ENCODE measurements around the gene EXD3.

The EXD3 gene

DNA sequence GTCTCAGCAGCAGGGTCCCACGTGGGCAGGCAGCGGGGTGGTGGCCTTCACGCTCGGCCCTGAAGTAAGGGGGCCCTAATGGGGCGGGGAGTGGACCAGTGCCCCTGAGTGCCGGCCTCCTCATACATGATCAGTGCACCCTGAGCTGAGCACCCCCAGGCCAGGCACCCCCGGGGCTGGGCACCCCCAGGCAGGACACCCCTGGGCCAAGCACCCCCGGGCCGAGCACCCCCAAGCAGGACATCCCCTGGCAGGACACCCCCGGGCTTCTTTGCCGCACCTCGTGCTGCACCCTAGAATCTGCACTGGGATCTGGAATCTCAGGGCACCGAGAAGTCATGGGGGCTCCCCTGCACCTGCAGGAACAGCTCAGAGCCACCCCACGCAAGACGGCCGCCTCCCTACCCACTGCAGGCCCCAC lies 51.4 kb downstream of the EXD3 start:
- DNase-seq (ENCODE audit: extremely low read depth, low read depth), result no peak
- TF ChIP-seq, protein P1, sequence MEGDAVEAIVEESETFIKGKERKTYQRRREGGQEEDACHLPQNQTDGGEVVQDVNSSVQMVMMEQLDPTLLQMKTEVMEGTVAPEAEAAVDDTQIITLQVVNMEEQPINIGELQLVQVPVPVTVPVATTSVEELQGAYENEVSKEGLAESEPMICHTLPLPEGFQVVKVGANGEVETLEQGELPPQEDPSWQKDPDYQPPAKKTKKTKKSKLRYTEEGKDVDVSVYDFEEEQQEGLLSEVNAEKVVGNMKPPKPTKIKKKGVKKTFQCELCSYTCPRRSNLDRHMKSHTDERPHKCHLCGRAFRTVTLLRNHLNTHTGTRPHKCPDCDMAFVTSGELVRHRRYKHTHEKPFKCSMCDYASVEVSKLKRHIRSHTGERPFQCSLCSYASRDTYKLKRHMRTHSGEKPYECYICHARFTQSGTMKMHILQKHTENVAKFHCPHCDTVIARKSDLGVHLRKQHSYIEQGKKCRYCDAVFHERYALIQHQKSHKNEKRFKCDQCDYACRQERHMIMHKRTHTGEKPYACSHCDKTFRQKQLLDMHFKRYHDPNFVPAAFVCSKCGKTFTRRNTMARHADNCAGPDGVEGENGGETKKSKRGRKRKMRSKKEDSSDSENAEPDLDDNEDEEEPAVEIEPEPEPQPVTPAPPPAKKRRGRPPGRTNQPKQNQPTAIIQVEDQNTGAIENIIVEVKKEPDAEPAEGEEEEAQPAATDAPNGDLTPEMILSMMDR (IDR thresholded peaks at IDR 0.05; ENCODE audit: low read depth, low read length), result no peak

DNA sequence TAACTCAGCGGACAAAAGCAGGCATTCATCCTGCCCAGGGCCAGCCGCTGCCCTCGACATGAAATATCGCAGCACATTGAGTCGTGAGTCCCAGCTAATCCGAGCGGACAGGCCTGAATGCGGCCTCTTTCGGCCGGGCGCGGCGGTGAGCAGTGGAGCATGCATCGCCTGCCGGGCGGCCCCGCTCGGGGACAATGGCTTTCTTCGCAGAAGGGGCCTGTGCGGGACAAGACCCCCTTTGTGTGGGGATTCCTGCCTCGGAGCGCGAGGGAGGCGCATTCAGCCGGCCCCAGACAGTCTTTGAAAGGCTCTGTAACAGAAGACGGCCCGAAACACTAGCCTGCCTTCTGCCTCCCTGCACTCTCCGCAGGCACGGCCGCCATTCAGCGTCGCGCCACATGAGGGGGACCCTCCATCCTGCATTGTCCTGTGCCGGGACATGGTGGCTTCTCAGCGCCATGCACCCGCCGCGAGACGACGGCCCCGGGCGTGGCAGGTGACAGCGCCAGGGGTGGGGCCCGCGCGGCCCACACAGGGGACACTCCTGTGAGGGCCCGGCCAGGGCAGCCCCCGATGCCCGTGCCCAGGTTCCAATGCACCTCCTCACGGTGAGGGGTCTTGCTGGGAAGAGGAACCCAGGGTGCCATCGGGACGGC lies 52.0 kb downstream of the EXD3 start:
- TF ChIP-seq, protein P1 (IDR thresholded peaks at IDR 0.05; ENCODE audit: low read depth, low read length), result no peak
- no peak for DNase-seq (ENCODE audit: extremely low read depth, low read depth)

DNA sequence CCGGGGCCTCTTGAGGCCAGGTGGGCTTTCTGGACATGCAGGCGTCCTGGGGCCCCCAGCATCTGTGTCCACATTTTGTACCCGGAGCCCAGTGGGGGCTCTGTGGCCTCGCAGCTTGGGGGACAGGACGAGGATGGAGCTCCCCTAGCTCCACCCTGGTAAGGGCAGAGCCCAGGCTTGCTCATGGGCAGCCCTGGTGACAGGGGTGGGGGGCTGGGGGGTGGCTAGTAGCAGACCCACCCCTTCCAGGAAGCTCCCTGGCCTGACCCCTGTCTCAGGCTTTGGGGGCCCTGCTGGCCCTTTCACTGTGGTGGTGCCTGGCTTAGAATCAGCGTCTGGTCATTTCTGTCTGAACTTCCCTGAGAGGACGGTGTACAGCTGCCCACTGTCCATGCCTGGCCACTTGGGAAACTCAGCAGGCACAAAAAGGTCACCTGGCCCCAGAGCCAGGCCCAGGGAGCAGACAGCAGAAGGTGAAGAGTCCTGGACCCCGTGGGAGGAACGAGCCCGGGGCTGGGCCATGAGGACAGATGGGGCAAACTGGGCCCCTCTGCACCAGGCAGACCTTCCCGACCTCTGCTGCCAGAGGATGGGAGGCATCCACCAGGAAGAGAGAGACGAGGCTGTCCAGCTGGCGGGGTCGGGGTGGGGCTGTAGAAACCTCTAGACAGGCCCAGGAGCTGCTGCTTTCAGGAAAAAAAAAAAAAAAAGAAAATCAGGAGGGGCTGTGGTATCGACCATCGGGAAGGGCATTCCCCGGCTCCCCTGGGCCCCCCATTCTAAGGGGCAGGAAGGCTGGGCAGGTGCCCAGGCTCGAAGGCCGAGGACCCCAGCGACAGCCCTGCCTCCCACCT lies 52.8 kb downstream of the EXD3 start:
- TF ChIP-seq, protein P1 (IDR thresholded peaks at IDR 0.05; ENCODE audit: low read depth, low read length), result no peak

DNA sequence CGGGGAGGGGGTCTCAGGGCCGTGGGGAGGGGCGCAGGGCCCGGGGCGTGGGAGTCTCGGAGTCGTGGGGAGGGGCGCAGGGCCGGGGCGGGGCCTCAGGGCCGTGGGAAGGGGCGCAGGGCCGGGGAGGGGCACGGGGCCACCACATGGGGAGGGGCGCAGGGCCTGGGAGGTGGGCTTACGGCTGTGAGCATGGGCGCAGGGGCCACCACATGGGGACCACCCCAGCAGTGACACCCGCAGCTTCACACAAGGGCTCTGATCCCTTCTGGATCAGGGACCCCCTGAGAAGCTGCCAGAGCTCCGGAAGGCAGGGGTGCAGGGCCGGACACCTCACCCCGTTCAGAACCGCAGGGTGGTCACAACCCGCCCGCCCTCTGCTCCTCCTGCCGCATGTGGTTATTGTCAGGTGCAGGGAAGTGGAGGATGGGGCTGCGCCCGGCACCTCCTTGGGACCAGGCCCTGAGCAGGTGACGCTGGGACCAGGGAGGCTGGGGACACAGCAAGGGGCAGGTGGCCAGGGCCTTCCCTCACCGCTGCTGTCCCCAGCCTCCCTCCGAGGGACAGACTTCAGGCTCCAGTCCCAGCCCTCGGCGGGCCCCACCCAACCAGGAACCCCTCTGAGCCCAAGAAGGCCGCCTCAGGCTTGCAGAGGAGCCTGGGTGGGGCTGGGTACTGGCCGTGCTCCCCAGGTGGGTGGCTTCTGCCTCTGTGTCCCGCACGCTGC lies 53.7 kb downstream of the EXD3 start:
- TF ChIP-seq, protein P1 (IDR thresholded peaks at IDR 0.05; ENCODE audit: low read depth, low read length), result no peak
- no peak for DNase-seq (ENCODE audit: extremely low read depth, low read depth)

More for the DNA sequence above, 52.8 kb downstream of the EXD3 start:
- DNase-seq (ENCODE audit: extremely low read depth, low read depth), result no peak

DNA sequence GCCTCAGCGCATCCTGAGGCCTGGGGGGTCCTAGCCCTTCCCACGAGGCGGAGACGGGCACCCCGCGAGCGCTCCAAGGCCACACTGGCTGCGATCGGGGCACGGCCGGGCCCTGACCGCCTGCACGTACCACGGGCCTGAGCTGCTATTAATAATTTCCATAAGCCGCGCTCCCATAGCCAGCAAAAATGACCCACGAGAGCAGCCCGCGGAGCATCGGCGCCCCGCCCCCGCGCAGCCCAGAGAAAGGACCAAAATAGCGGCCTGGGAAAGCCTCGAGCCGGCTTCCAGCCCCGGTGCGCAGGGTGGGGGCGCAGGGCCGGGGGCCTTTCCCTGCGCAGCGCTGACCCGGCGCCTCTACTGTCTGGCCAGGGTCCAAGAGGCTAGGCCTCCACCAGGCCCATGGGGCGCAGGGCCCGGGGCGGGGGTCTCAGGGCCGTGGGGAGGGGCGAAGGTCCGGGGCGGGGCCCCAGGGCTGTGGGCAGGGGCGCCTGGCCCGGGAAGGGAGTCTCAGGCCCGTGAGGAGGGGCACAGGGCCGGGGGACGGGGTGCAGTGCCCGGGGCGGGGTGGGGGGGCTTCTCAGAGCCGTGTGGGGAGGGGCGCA lies 54.4 kb downstream of the EXD3 start:
- TF ChIP-seq, protein P1 (IDR thresholded peaks at IDR 0.05; ENCODE audit: low read depth, low read length), result no peak
- no peak for DNase-seq (ENCODE audit: extremely low read depth, low read depth)

DNA sequence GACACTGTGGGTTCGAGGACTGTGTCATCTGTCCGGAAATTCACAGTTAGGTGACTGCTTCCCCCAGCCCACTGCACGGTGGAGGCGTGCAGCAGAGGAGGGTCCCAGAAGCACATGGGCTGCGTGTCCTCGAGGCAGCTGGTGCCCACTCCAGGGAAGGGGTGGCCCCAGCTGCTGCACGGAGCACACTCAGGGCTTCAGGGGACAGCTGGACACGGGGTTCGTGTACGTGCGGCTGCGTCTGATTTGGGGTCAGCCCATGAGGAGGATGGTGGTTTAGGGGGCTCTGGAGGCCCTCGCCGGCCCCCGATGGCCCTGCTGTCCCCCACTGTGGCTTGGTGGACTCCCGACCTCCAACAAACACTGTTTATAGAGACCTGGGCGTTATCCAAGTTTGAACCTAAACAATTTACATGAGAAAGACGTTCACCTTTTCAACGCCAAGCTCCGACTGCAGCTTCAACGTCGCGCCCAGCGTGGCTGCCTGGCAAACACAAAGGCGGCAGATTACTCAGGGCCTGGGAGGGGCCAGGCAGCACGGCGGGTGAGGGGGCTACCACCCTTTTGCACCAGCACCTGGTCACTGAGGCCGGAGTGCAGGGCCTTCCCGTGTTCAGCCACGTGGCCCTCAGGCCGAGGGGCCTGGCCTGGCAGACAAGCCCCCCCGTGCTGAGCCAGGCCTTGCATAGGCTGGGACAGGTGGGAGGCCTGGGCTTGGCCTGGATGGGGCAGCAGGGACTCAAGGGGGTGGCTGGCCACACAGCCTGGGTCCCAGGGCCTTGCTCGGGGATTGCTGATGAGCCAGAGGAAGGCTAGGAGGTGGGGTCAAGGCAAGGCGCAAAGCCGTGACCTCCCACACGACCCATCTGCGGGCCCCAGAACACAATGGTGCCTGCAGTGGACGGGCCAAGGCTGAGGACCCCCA lies 55.2 kb downstream of the EXD3 start:
- TF ChIP-seq, protein P1 (IDR thresholded peaks at IDR 0.05; ENCODE audit: low read depth, low read length), result no peak
- no peak for DNase-seq (ENCODE audit: extremely low read depth, low read depth)
